Activated CD4-positive, CD25-positive, alpha-beta regulatory T cell treated with anti-CD3 and anti-CD28 coated beads, Interleukin-2, amount 50 U/mL, for 24 hours (primary cell): ENCODE measurements around the gene RBM23.
"Not testable (repeated sequence)": the region's sequence is repeated elsewhere in the genome, so short reads cannot be mapped to it uniquely, and the experiment has no call there.

Experiments
- ATAC-seq, 2 donors: fragments of 150-1000 bp; cut with Tn5 transposase; one replicate each; pipeline ENCODE4 v1.10.0; 2021; ENCODE audit warnings: mild to moderate bottlenecking in 1 of 2, moderate library complexity in 1 of 2

The RBM23 gene

DNA sequence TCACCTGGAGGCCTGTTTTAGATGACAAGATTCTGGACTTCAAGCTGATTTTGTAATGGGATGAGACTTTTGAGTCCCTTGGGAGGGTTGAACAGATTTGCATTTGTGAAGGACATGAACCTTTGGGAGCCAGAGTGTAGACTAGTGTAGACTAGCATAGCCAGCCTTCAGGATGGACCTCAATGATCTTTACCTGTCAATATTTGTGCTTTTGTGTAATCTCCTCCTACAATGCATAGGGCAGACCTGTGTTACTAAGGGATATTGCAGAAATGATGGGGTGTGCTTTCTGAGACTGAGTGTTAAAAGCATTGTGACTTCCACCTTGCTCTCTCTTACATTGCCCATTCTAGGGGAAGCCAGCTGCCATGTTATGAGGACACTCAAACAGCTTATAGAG, 57.3 kb downstream of the RBM23 start:
- no peak for ATAC-seq

- ATAC-seq, result not testable (repeated sequence)
Measured at GRCh38 chr14:22860377-22860776, 58.6 kb downstream of the RBM23 start.

- ATAC-seq, result no peak
Measured at GRCh38 chr14:22856428-22856827, 62.5 kb downstream of the RBM23 start.

DNA sequence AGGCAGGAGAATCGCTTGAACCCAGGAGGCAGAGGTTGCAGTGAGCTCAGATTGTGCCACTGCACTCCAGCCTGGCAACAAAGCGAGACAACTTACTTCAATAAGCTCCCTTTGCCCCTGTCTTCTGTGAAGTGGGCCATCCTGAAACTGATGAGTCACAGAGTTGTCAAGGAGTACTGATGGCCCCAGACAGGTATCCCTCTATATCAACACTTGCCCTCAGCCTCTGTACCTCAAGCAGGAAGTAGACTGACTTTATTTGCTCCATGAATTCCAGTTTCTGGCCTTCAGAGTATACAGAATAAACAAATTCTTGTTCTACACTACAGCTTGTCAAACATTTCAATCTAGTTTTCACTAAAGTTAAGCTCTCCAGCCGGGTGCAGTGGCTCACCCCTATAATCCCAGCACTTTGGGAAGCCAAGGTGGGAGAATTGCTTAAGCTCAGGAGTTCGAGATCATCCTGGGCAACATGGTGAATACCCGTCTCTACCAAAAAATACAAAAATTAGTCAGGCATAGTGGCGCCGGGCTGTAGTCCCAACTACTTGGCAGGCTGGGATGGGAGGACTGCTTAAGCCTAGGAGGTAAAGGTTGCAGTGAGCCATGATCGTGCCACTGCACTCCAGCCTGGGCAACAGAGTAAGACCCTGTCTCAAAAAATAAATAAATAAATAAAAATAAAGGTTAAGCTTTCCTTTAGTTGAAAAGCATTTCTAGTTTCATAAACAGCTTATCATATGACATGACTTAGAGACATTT, 63.8 kb downstream of the RBM23 start:
- no peak for ATAC-seq

- not testable (repeated sequence) for ATAC-seq
Measured at GRCh38 chr14:22854296-22854695, 64.7 kb downstream of the RBM23 start.

DNA sequence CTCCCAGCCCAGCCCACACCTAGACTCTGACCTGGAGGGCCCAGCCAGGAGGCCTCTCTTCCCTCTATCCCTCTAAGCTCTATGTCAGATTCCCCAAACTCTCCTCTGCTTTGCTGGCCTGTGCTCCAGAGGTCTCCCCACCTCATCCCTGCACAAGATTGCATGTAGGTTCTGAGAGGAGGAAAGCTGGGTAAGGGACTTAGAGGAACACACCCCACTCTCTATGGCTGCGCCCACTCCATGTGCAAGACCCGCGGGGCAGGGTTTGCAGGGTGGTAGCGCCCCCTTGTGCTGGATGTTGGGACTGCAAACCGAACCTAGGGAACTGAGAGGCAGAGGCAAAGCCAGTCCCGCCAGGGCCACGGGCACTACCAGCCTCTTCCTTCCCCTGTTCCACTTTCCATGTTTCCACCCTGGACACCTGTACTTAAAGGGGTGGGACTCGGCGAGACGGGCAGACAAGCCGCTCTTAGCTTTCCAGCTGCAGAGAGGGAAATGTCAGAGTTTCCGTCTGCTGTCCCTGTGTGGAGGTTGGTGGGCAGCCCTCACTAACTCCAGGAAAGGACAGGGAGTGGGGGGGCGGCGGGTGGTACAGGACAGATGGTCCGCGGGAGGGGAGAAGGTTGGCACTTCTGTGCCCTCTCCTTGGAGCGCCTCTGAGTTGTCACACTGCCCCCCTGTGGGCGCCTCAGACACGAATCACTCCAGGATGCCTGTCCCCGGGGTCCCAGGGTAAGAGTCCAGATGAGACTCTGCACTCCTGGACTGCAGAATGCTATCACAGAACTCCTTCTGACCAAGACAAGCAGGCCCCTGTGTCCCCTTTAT, 65.8 kb downstream of the RBM23 start:
- ATAC-seq, result peak; percentile 86 to 87

GRCh38 chr14:22852599-22852939, 66.4 kb downstream of the RBM23 start:
- ATAC-seq, result no peak

DNA sequence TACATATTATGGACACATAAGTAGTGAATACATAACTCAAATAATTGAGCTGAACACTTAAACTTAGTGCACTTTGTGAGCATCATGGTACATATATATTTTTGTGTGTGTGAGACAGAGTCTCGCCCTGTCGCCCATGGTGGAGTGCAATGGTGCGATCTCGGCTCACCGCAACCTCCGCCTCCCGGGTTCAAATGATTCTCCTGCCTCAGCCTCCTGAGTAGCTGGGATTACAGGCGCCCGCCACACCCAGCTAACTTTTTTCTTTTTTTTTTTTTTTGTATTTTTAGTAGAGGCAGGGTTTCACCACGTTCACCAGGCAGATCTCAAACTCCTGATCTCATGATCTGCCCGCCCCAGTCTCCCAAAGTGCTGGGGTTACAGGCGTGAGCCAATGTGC, 66.8 kb downstream of the RBM23 start:
- ATAC-seq, result not testable (repeated sequence)

DNA sequence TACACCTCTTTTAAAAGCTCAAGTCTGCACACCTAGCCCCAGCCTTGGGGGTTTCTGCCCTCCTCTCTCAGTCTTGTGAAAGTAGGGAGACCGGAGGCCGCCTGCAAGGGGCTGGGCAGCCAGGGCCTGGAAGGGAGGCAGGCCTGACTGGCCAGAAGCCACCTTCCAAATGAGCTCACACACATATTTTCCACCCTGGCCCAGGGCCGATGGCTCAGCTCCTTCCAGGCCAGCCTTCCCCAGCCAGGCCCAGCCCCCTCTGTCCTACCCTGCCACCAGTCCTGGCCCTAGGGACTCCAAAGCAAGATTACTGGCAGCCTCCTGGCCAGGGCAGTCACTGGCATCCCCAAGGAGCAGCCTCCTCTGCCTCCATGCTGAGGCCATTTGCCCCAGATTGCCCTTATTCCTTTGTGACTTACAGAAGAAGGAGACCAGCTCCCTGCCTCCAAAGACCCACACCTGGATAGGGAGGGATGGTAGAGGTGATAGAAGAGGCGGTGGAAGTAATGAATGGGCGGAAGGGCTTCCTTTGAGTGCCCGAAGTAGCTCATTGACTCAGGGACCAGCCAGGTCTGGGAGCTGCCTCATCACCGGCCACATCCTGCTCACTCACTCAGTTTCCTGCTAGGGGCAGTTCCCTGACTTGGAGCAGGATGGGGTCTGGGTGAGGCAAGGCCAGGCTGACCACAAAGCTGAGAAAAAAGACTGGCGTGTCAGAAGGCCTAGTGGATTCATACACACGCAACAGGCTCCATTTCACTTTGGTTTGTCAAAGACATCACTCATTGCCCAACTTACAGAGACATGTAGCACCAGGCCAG, 67.8 kb downstream of the RBM23 start:
- peak; percentile 25 to 33 for ATAC-seq

DNA sequence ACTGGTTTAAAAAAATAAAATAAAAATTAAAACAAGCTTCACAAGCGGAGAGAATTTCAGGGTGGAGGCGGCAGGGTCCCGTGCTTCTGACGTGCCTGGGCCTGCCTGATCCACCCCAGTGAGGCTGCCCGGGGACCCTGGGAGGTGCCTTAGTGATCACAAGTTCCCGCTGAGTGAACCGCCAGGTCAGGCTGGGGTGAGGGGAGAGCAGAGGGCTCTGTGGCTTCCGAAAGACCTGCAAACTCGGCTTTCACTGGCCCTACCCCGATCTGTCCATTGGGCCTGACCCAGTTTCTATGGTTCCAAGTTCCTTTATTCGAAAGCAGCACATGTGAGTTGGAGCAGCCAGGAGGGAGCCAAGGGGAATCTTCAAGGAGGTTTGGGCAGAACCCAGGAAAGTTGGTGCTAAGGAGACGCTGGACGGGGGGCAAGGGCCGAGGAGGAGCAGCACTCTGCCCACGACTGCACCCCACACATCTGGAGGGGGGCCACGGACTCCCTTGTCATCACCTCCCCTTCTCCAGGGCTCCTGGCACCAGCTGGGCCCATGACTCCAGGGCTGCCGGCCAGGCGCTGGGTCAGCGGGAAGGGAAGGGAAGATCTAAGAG, 69.6 kb downstream of the RBM23 start:
- no peak for ATAC-seq

GRCh38 chr14:22848351-22849164, 70.4 kb downstream of the RBM23 start:
- ATAC-seq, result no peak

- ATAC-seq, result no peak
Measured at GRCh38 chr14:22847661-22848341, 71.1 kb downstream of the RBM23 start.

DNA sequence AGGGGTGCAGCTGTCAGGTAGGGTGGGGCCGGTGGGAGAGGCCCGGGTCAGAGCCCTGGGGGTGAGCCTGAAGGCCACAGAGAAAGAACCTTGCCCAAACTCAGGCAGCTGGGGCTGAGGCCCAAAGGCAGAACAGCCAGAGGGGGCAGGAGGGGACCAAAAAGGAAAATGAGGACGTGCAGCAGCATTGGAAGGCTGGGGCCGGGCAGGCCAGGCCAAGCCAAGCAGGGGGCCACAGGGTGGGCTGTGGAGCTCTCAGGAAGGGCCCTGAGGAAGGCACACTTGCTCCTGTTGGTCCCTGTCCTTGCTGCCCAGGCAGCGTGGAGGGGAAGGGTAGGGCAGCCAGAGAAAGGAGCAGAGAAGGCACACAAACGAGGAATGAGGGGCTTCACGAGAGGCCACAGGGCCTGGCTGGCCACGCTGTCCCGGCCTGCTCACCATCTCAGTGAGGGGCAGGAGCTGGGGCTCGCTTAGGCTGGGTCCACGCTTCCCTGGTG, 72.1 kb downstream of the RBM23 start:
- no peak for ATAC-seq

GRCh38 chr14:22845821-22846625, 72.9 kb downstream of the RBM23 start:
- no peak for ATAC-seq

DNA sequence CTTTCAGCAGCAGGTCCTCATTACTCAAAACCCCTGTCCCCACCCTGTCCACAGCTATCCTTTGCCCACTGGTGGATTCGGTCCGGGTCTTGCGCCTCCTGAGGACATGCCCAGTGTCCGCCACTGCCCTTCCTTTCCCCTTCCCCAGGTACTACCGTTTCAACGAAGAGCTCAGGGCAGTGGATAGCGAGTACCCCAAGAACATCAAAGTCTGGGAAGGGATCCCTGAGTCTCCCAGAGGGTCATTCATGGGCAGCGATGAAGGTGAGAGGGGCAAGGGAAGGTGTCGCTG, 73.9 kb downstream of the RBM23 start:
- ATAC-seq, result no peak

- no peak for ATAC-seq
Measured at GRCh38 chr14:22844221-22845102, 74.5 kb downstream of the RBM23 start.
